Prostate gland (tissue), 2 donors: ENCODE measurements around the gene SLC34A1. TPM values are rescaled to one million over a fixed set of nuclear protein-coding genes. Genes with fewer than 3 reads are reported as not detected.

Experiments used
- DNase-seq: peaks from one replicate; pipeline ENCODE4 v3.0.0-alpha.2; 2019; ENCODE audit warnings: low spot score
- H3K27ac ChIP-seq, 2 donors: fragments of 200-600 bp; sonication (generic); 2 replicates each; pipeline ENCODE4 v1.5.1; 2017 to 2019
- H3K27me3 ChIP-seq: fragments of 200-600 bp; sonication (generic); replicated peaks from 2 replicates; pipeline ENCODE4 v1.5.1; 2019; ENCODE audit not compliant: insufficient read depth
- H3K36me3 ChIP-seq, 2 donors: fragments of 200-600 bp; sonication (generic); 1 replicate in 1 of 2; 2 replicates in 1 of 2; pipeline versions ENCODE4 v1.5.1 to v1.8.1; 2017 to 2019
- H3K4me1 ChIP-seq: fragments of 200-600 bp; sonication (generic); replicated peaks from 2 replicates; pipeline ENCODE4 v1.5.1; 2019
- H3K4me3 ChIP-seq, 2 donors: fragments of 200-600 bp; sonication (generic); 2 replicates each; pipeline ENCODE4 v1.5.1; 2017 to 2019
- H3K9me3 ChIP-seq: fragments of 200-600 bp; sonication (generic); 2 replicates; pipeline ENCODE4 v1.5.1; 2017
- POLR2A ChIP-seq: fragments of 450-650 bp; IDR thresholded peaks from one replicate; pipeline ENCODE4 v1.6.1; 2016; ENCODE audit warnings: antibody characterized with exemption, mild to moderate bottlenecking
- POLR2AphosphoS5 ChIP-seq: sonication (generic); formaldehyde crosslinking; IDR thresholded peaks from one replicate; pipeline ENCODE4 v1.6.1; 2017; ENCODE audit warnings: antibody characterized with exemption
- WGBS: methylation state at CpG from one replicate; pipeline ENCODE4 v1.1.5; 2018; 5-methylcytosine and 5-hydroxymethylcytosine counted together
- intact Hi-C: fragments of 100-400 bp; cut with DNase I; formaldehyde crosslinking; loops from one replicate; pipeline ENCODE4 v1.14.2; 2022
- total RNA-seq, 2 donors: library from RNA; depleted of rRNA; stranded (reverse); fragments of >200 nt; gene quantifications; one replicate each; pipeline ENCODE4 v1.1.0, GENCODE V29; 2016
- TF ChIP-seq, protein P1 (sequence below), 4 experiments: fragments of 200-600 bp in 2 of 4; fragments of 450-650 bp in 2 of 4; sonication (generic) in 2 of 4; IDR thresholded peaks; 1 replicate in 3 of 4; 2 replicates in 1 of 4; pipeline ENCODE4 v1.5.1; 2016 to 2019; ENCODE audit warnings: antibody characterized with exemption in 4 of 4, mild to moderate bottlenecking in 2 of 4, moderate library complexity in 2 of 4

Gene SLC34A1
- total RNA-seq, 2 donors from 2014 or later: not detected

DNA sequence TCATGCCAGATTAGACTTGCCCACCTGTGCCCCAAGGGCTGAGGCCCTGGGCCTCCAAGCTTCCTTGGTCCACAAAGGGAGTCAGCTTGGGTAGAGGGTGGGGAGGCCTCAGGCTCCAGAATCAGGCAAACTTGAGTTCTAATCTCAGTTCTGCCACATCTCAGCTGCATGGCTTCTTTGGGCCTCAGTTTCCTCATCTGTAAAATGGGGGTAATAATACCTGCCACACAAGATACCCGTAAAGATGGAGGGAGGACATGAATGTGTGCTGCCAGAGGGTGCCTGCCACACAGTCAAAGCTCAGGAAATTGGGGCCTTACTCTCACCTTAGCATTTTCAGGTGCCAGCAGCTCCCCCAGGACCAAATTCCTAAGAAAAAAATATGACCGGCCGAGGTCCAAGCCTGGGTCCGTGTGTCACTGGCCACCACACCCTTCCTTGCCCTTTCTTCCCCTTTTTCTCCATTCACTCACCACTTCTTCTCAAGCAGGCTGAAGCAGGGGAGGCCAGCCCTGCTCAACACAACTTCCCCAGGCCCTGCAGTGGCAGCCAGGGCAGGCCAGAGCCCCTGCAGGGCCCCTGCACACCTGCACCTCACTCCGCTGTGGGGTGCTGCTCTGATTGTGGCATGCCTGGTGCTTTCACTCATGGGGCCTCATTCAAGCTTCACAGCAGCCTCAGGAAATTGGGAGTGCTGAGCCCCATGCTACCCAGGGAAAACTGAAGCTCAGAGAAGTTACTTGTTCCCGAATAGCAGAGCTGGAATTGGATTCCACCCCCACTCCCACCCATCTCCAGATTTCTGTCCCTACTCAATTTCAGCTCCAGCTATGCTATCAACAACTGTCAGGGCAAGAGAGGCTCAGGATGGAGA, 22.6 kb upstream of the SLC34A1 start:
- Histone ChIP-seq H3K36me3 (no peaks in the 10 kb centered on the region), H3K9me3 (no peaks in the 10 kb centered on the region), H3K27ac (no peak overlapping the region), H3K27me3 (no peaks in the 10 kb centered on the region), H3K4me1 (peaks cover 8% of the 10 kb centered on the region), H3K4me3 (no peak overlapping the region)
- DNase-seq: no peak
- intact Hi-C loops: no loop called here
- TF ChIP-seq, protein P1, sequence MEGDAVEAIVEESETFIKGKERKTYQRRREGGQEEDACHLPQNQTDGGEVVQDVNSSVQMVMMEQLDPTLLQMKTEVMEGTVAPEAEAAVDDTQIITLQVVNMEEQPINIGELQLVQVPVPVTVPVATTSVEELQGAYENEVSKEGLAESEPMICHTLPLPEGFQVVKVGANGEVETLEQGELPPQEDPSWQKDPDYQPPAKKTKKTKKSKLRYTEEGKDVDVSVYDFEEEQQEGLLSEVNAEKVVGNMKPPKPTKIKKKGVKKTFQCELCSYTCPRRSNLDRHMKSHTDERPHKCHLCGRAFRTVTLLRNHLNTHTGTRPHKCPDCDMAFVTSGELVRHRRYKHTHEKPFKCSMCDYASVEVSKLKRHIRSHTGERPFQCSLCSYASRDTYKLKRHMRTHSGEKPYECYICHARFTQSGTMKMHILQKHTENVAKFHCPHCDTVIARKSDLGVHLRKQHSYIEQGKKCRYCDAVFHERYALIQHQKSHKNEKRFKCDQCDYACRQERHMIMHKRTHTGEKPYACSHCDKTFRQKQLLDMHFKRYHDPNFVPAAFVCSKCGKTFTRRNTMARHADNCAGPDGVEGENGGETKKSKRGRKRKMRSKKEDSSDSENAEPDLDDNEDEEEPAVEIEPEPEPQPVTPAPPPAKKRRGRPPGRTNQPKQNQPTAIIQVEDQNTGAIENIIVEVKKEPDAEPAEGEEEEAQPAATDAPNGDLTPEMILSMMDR (IDR thresholded peaks at IDR 0.05): no peak
- TF ChIP-seq POLR2AphosphoS5 (no peak), POLR2A (no peak)
- WGBS: 79% methylated on average over 6 of the region's 6 CpGs

- H3K4me1 ChIP-seq: peaks cover 9% of the 10 kb centered on the region
- H3K27me3 ChIP-seq: no peaks in the 10 kb centered on the region
- TF ChIP-seq POLR2A: no peak
- TF ChIP-seq POLR2AphosphoS5: no peak
- TF ChIP-seq, protein P1 (IDR thresholded peaks at IDR 0.05): no peak
- no peak for DNase-seq
- intact Hi-C loops: no loop called here
- 53% methylated on average over 8 of the region's 8 CpGs for WGBS
- H3K27ac ChIP-seq: peak overlapping the region; percentile 72 to 75
- H3K9me3 ChIP-seq: no peaks in the 10 kb centered on the region
- H3K36me3 ChIP-seq: no peaks in the 10 kb centered on the region
- peak overlapping the region in 1 of 2 donors; percentile 50 for H3K4me3 ChIP-seq
These were observed 22.0 kb upstream of the SLC34A1 start for GRCh38 chr5:177362292-177362609.

GRCh38 chr5:177362610-177363507, 21.4 kb upstream of the SLC34A1 start:
- 6% methylated on average over 52 of the region's 59 CpGs for WGBS
- Histone ChIP-seq H3K9me3 (no peaks in the 10 kb centered on the region), H3K27ac (peak overlapping the region; percentile 72 to 75), H3K4me1 (peaks cover 12% of the 10 kb centered on the region), H3K36me3 (no peaks in the 10 kb centered on the region), H3K4me3 (peak overlapping the region; percentile 37 to 50), H3K27me3 (no peaks in the 10 kb centered on the region)
- DNase-seq: peak; percentile 71
- TF ChIP-seq POLR2A (peak; percentile 4), POLR2AphosphoS5 (no peak)
- intact Hi-C loops: no loop called here

DNA sequence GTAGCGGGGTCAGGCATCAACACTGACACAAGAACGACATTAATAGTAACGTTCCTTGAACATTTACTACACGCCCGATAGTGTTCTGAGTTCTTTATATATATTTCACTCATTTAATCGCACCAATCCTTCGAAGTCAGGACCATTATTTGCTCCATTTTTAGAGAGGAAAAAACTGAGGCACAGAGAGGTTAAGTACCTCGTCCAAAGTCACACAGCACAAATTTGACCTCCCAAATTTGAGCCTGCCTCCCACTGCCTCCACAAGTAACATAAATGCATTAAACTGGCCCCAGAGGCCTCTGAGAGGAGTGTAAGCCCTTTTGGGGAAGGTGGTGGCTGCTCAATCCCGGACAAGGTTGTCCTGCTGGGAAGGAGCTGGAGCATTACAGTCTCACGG, 20.7 kb upstream of the SLC34A1 start:
- WGBS: 29% methylated on average over 10 of the region's 10 CpGs
- DNase-seq: no peak
- Histone ChIP-seq H3K27me3 (no peaks in the 10 kb centered on the region), H3K27ac (peak overlapping the region; percentile 72 to 75), H3K4me3 (peak overlapping the region; percentile 37 to 50), H3K36me3 (no peaks in the 10 kb centered on the region), H3K9me3 (no peaks in the 10 kb centered on the region), H3K4me1 (peaks cover 12% of the 10 kb centered on the region)
- TF ChIP-seq POLR2AphosphoS5 (no peak), POLR2A (no peak)
- TF ChIP-seq, protein P1 (IDR thresholded peaks at IDR 0.05): no peak
- intact Hi-C loops: no loop called here
